VCaP (cell line): ENCODE data around the gene TPM4.

Experiments used
- H3K27ac ChIP-seq: fragments of 450-650 bp; 2 replicates; pipeline ENCODE4 v1.5.1; 2017
- CTCF ChIP-seq: fragments of 450-650 bp; conservative IDR thresholded peaks from 2 replicates; pipeline ENCODE4 v1.5.1; 2017; ENCODE audit warnings: mild to moderate bottlenecking, moderate library complexity

Gene TPM4

DNA sequence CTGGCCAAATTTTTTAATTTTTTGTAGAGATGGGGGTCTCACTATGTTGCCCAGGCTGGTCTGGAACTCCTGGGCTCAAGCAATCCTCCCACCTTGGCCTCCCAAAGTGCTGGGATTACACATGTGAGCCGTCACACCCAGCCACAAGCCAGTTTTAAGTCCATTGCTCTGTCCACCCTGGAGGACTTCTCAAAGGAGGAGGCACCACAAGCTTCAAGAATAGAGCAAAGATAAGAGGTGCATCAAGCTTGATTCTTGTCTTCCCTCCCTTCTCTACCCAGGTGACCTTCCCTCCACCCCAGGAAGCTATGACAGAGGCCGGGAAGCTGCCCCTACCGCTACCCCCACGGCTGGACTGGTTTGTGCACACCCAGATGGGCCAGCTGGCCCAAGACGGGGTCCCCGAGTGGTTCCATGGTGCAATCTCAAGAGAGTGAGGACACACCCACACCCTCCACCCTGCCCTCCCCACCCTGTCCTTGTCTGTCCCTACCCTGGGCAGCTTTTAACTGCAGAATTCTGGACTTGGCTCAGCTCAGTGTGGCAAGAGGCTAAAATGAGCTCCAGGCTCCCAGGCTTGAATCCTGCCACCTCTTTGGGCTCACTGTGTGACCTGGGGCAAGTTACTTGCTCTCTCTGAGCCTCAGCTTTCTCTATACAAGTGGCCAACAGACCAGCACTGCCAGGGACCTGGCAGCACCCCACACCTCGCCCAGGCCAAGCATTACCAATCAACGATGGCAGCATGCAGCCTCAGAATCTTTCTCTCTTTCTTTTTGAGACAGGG, 72.3 kb downstream of the TPM4 start:
- no peak overlapping the region for H3K27ac ChIP-seq
- no peak for TF ChIP-seq CTCF
